Brain pericyte (primary cell): ENCODE results near the gene CBARP.

Source experiments
- DNase-seq: peaks from one replicate; pipeline ENCODE4 v3.0.0-alpha.2; 2012; ENCODE audit warnings: low read depth, low spot score

The CBARP gene

GRCh38 chr19:1239796-1240737 lies 2.3 kb upstream of the CBARP start:
- DNase-seq, result no peak

GRCh38 chr19:1239420-1239795 lies 1.6 kb upstream of the CBARP start:
- no peak for DNase-seq

GRCh38 chr19:1238369-1239303 lies 831 bp upstream of the CBARP start:
- DNase-seq, result no peak

GRCh38 chr19:1237027-1237659 lies 662 bp downstream of the CBARP start:
- DNase-seq, result no peak

GRCh38 chr19:1236576-1236975 lies 1.2 kb downstream of the CBARP start:
- no peak for DNase-seq

GRCh38 chr19:1235625-1236538 lies 1.9 kb downstream of the CBARP start:
- no peak for DNase-seq

GRCh38 chr19:1234955-1235380 lies 2.8 kb downstream of the CBARP start:
- DNase-seq, result no peak

- DNase-seq, result no peak
These were observed 3.5 kb downstream of the CBARP start for GRCh38 chr19:1234051-1234954.

- no peak for DNase-seq
These were observed 4.6 kb downstream of the CBARP start for GRCh38 chr19:1233115-1233667.

- DNase-seq, result no peak
These were observed 5.1 kb downstream of the CBARP start for GRCh38 chr19:1232652-1233072.

- DNase-seq, result no peak
These were observed 5.8 kb downstream of the CBARP start for GRCh38 chr19:1231729-1232637.

GRCh38 chr19:1230783-1231489 lies 6.9 kb downstream of the CBARP start:
- DNase-seq, result no peak

GRCh38 chr19:1229924-1230782 lies 7.7 kb downstream of the CBARP start:
- no peak for DNase-seq

GRCh38 chr19:1229056-1229923 lies 8.5 kb downstream of the CBARP start:
- DNase-seq, result no peak

- DNase-seq, result no peak
These were observed 9.4 kb downstream of the CBARP start for GRCh38 chr19:1228161-1228957.
